GM21447 (cell line): ENCODE measurements around the gene SLC35G4.
"Not testable (repeated sequence)": the region's sequence is repeated elsewhere in the genome, so short reads cannot be mapped to it uniquely, and the experiment has no call there.

Experiments
- ATAC-seq: cut with Tn5 transposase; IDR thresholded peaks from one replicate; pipeline ENCODE4 v1.9.1; 2021; ENCODE audit not compliant: unreplicated experiment

Gene SLC35G4

DNA sequence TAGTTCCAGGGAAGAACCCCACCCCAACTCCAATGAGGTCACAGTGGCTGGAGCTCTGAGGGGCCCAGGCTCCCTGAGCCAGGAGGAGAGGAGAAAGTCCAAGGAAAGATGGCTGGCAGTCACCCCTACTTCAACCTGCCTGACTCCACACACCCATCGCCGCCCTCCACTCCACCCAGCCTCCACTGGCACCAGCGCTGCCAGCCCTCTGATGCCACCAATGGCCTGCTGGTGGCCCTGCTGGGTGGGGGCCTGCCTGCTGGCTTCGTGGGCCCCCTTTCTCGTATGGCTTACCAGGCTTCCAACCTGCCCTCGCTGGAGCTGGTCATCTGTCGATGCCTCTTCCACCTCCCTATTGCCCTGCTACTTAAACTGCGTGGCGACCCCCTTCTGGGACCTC is at the start of gene SLC35G4:
Gene SLC35G4, plus strand, starts transcription at position 109 of the 400 bp plus-strand sequence. Its CDS starts 0 bp downstream, at position 109.
- ATAC-seq, result not testable (repeated sequence)

DNA sequence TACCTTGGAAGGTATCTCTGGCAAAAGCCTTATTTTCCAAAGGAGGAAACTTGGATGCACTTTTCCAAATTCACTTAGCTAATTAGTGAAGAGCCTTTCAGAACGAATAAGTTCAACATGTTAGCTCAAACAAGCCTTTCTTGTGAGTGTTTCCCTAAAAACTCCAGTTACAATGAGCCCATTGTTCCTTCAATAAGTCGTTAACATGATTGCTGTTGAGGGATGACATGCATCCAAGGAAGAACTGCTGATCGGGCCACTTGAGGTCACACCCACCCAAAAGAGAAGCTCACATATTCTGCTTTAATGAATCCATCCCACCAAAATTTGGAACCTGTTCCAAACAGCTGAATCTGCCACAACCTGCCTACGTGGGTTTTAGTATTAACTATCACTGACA is 48.1 kb upstream of the SLC35G4 start:
- ATAC-seq, result no peak

DNA sequence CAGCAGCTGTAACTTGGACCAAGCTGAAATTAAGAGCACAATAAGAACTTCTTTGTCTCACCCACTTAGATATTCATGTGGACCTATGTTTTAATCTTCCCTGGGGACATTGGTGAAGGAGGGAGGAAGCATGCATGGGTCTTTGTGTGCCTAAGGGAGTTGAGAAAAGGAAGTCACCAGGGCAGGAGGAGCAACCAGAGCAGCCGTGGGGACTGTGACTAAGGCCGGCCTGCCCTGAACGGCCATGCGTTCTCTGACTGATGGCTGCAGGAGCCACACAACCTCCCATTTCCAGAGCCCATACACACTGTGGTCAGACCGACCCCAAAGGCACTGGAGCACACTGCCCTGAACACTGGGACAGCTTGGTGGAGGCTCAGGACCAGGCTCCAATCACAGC is 43.7 kb upstream of the SLC35G4 start:
- ATAC-seq, result no peak

DNA sequence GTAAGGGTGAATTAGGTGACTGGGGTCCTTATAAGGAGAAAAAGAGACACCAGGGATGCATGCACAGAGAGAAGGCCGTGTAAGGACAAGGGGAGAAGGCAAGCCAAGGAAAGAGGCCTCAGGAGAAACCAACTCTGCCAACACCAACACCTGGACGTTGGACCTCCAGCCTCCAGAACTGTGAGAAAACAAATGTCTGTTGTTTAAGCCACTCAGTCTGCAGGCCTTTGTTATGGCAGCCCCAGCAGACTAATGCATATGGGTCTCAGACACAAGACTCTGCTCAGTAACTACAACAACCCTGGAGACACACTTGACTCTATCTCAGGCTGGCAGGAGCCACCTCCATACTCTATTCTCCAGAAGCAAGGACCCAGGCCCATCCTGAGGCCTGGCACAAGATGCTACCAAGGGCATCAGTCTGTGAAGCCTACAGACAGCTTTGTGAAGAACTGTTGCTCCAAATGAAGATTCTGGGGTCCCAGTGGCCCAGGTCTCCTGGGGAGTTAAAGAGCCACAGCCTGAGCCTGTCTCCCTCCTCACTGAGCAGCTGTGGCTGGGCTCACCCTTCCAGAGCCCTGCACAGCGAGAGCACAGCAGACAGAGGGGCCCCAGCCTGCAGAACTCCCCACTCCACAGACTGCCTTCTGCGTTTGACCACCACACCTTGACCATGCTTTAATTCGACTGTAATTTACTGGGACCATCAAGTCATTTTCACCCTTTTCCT is 43.0 kb upstream of the SLC35G4 start:
- no peak for ATAC-seq

DNA sequence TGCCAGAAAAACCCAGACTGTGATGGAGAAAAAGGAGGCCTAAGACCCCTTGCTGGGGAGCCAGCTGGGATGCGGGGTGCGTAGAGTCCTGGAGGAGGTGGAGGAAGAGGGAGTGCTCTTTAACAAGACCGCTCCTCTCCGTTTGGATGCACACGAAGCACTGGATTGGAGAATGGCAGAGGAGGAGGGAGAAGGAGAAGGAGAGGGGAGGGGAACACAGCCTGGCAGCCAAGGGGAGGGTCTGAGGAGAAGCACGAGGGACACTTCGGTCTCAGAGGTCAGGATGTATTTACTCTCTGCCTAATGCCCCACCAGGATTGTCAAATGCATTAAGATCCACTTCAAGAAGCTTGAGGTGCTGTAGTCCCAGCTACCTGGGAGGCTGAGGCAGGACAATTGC is 42.0 kb upstream of the SLC35G4 start:
- ATAC-seq, result no peak

DNA sequence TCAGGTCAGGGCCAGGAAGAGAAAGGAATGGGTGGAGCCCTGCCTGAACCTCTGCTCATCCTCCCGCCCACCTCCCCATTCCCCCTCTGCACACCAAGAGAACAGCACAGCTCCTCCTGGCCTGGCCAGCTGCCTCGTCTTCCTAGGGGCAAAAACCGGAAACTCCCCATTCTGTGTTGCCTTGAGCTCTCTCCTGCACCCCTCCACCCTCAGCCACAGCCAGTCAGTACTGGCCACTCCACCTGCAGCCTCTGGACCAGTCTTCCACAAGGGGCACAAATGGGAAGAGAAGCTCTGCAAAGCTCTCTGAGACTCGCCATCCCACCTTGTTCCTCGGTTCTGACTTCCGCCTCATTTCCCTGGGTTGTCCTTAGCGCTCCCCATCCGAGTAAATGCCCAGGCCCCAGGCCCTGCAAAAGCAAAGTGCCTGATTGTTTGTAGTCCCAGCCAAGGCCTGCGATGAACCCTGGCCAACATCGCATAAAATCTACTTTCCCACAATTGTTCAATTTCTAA is 39.3 kb upstream of the SLC35G4 start:
- no peak for ATAC-seq

DNA sequence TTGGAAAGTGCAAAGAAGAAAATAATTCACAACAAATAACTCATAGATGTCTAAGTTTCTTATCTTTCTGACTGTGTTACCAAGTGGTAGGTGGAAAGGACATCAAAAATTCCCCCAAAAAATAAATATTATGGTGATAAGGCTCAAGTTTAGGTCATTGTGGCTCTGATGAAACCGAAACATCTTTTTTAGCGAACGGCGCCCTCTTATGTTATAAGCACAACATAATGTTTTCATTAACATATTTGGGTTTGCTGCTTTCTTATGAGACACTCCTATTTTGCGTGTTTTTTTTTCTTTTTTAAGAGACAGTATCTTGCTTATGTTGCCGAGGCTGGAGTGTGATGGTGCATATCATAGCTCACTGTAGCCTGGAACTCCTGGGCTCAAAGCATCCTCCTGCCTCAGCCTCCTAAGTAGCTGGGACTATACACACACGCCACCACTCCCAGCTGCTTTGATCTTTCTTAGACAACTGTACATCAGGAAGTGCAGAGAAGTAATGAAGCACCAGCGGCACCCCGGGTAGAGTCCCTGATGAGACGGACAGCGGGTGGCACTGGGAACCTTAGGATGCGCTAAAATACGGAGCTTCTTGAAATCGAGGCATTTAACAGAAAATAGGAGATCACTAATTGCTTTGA is 38.5 kb upstream of the SLC35G4 start:
- ATAC-seq, result no peak

DNA sequence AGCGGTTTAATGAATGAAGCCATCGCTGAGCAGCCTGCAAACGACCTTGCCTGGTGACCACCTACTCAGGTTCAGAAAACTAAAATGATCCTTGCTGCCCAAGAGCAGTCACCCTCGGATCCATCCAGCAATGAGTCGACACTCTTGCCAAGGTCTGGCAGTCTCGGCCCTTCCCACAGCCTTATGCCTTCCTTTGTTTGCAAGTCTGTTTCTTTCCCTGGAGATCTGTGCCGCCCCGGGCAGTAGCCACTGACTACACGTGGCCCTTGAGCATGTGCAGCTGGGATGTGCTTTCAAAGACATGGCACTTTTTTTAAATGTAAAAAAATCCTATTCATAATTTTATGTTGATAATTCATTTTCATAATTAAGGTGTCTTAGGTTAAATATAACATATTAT is 37.2 kb upstream of the SLC35G4 start:
- ATAC-seq, result no peak

DNA sequence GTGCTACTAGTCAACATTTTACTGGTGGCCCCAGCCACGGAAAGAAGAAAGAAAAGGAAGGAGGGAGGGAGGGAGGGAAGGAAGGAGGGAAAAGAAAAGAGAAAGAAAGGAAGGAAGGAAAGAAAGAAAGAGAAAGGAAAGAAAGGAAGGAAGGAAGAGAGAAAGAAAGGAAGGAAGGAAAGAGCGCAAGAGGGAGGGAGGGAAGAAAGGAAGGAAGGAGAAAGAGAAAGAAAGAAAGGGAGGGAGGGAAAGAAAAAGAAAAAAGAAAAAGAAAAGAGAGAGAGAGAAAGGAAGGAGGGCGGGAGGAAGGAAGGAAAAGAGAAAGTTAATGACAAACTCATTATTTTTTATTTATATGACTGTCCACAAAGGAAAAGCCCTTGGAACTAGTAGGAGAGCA is 34.9 kb upstream of the SLC35G4 start:
- ATAC-seq, result no peak

DNA sequence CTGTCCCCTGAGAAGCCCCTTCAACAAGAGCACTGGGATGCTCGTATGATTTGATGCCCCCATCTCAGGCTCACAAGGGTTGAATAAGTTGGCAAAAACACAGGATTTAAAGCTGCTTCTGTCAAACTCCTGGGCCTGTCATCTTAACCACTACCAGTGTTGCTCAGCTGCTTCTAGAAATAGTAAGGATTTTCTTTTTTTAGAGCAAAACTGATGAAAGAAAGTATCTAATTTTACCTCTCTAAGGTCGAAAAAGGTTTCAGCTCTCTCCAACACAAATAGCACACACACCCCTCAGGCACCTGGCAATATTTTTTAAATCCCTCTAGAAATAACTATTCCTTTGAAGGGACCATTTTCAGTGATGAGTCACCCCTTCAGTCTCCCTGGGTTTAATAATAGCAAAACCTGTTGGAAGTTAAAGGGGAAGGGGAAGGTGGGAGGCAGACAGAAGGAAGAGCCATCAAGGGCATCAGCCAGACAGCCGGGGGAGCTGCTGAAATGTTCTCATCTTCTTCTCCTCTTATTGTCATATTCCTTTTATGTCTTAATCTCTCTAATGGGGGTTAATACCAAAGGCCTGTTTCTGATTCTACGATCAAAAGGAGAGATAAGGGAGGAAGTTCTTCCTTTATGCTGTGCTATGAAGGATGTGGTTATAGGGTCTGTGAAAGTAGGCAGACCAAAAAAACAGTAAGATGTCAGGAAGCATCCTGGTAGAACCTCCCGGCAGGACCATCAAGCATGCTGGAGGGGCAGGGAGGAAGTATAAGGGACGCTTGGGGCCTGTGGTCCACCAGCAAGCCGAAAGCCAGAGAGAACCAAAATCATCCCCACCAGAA is 31.9 kb upstream of the SLC35G4 start:
- no peak for ATAC-seq

DNA sequence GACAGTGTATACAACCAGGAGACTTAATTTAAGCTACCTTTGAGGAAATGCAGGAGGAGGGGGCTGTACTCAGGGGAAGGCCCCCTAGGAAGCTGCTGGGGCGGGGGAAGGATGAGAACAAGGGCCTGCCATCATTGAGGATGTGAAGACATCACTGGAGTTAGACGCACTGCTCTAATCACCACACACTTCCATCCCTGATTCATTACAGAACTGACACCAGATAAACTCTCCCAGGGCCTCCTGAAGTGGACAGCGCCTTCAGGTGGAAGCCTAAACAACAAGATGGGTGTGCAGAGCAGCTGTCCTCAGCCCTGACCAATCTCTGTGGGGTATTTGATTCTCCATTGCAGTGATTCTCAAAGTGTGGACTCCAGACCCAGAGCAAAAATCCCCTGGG is 30.6 kb upstream of the SLC35G4 start:
- ATAC-seq, result no peak

DNA sequence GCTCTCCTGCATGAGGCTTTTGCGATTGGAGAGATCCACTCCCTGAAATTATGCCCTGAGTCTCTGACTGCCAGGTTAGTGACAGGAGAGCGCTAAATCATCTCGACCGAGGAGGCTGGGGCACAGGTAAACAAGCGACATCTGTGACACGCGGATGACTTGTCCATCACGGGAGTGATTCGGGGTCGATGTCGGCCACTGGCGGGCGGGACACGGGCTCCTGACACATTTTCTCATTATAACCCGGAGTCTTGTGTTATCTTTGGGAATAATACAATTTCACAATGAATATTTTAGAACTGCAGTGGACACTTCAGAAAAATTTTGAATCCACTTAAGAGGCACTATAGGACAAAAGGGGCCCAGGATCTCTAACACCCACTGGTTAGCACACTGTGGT is 29.5 kb upstream of the SLC35G4 start:
- no peak for ATAC-seq

DNA sequence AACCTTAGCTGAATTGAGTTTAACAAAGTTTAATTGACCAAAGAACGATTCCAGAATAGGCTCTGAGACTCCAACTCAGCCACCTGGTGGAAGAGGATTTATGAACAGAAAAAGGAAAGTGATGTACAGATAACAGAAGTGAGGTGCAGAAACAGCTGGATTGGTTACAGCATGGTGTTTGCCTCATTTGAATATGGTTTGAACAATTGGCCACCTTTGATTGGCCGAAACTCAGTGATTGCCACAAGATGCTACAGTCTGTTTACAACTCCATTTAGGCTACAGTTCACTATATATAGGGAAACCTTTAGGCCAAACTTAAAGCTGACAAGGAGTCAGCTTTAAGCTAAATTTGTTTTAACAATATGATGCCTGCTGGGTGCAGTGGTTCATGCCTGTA is 28.1 kb upstream of the SLC35G4 start:
- no peak for ATAC-seq

DNA sequence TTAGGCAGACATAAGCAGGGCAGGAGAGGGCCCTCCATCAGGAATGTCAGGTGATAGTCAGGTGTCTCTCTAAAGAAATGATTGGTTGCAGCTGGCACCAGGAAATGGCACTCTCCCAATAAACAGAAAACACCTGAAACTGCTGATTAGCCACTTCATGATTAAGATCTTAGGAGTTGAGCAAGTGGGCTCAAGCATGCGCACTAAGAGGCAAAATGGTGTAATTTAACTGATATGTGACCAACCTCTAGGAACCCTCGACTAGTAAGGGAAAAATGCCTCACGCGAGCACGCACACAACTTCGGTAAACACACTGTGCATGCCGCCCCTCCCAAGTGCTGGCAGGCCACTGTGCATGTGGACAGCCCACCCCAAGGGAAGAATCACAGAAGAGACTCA is 23.8 kb upstream of the SLC35G4 start:
- no peak for ATAC-seq

DNA sequence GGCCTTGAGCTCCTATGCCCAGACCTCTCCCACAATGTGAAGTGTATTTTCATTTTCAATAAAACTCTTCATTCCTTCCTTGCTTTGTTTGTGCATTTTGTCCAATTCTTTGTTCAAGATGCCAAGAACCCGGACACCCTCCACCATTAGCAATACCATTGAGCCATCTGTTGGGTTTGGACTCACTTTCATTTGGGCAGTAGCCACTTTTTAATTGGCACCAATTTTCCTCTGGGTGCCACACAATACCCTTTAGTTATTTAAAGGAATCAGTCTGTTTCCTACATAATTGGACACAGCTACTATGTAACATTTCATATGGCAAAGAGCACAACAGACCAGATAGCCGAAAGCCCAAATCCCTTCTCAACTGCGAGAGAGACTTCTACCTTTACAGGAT is 22.5 kb upstream of the SLC35G4 start:
- no peak for ATAC-seq

DNA sequence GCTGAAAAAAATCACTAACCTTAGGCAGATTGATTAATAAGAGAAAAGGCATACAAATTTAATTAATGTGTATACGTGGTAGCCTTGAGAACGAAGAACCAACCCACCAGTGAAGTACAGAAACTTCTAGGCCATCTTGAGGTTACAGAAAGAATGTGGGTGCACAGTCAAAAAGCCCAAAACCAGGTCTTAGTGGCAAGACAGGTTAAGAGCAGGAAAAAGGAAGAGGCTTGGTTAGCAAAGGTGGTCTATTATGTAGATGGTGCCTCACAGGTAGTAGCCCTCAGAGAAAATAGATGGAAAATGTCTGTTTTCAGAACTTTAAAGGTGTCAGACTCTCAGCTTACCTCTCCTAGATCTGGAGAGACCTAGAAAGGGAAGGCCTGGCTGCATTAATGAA is 22.0 kb upstream of the SLC35G4 start:
- ATAC-seq, result no peak

DNA sequence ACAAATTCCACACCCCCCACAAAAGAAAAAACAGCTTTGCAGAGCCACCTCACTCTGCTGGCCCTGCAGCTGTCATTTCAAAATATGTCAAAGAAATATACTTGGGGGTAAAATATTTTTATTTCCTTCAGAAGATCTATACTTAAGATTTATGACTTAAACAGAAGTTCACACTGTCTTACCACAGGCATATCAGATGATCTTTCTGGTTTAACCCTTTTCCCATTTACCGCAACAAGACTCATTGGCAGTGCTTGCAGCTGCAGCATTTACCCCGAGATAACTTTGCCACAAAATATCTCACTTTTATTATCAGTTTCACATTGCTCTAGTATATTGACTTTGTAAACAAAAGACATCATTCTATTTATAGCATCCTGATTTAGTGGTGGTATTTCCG is 21.6 kb upstream of the SLC35G4 start:
- no peak for ATAC-seq

DNA sequence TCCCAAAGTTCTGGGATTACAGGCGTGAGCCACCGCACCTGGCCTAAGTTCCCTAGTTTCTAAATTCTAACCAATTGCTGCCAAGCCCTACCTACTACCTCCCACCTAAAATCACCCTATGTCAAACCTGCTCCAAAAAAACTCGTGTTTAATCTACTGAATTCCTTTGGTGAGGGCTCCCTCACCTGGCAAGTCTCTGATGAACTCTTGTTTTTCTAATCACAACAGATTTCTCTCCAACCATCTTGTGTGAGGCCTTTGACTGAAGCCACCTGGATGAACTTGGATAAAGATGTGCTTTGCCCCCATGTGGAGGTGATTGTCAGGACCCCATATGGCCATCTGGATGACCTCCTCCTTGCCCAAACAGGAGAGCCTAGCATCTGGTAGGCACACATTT is 17.4 kb upstream of the SLC35G4 start:
- ATAC-seq, result no peak

DNA sequence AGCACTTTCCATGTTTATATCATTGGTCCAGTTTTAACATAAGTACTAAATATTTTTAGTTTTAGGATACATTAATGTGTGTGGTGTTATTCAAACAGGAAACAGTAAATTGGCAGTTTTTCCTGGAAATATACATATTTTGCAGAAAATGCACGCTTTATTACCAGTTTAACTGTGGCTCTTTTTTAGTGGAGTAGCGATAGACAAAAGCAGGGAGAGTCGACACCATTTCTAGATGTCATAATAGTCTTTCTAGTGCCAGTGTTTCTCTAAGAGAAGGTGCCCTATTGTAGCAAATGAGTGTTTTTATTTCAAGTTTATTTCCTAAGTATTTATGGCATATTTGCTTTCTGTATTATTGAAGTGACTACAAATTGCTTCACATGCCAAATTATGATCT is 9.1 kb upstream of the SLC35G4 start:
- ATAC-seq, result no peak

DNA sequence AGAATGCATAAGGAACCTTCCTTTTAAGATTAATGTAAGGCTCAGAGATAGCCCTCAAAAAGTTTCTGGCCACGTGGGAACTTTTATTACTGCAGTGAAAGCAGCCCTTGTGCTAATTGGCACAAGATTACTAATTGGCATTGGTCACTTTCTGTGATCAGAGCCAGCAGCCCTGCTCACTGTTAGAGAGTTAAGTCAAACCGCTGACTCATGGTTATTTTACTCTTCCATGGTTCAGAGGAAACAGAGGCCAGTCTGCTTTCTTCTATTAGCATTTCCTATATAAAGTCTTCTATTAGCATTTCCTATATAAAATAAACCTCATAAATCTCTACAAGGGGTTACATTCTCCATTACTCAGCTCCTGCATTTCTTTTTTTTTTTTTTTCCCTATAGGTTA is 1.5 kb upstream of the SLC35G4 start:
- ATAC-seq, result no peak

DNA sequence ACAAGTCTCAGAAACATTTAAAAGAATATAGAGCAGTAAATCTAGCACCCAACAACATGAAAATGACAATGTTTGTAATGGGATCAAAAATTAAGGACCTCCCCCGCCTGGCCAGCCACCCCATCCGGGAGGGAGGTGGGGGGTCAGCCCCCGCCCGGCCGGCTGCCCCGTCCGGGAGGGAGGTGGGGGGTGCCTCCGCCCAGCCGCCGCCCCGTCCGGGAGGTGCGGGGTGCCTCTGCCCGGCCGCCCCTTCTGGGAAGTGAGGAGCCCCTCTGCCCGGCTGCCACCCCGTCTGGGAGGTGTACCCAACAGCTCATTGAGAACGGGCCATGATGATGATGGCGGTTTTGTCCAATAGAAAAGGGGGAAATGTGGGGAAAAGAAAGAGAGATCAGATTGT is 778 bp upstream of the SLC35G4 start:
- ATAC-seq, result not testable (repeated sequence)

DNA sequence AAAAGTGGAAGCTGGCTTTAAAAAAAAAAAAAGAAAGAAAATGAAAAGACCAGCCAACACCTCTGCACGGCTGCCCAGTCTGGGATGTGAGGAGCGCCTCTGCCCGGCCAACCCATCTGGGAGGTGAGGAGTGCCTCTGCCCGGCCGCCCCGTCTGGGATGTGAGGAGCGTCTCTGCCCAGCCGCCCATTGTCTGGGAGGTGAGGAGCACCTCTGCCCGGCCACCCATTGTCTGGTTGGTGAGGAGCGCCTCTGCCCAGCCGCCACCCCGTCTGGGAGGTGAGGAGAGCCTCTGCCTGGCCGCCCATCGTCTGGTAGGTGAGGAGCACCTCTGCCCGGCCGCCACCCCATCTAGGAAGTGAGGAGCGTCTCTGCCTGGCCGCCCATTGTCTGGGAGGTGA is 3.7 kb downstream of the SLC35G4 start:
- ATAC-seq, result not testable (repeated sequence)
